NCI-H2196 (cell line): ENCODE data around the gene P2RX2.
A peak's percentile ranks its signal among the peaks of the same experiment; 100 is the strongest.
"Not testable (repeated sequence)": the region's sequence is repeated elsewhere in the genome, so short reads cannot be mapped to it uniquely, and the experiment has no call there.

ENCODE experiments used
- DNase-seq: peaks from one replicate; lab custom pipeline; 2025; ENCODE audit not compliant: unreplicated experiment; lab: John Stamatoyannopoulos, UW

P2RX2 gene

DNA sequence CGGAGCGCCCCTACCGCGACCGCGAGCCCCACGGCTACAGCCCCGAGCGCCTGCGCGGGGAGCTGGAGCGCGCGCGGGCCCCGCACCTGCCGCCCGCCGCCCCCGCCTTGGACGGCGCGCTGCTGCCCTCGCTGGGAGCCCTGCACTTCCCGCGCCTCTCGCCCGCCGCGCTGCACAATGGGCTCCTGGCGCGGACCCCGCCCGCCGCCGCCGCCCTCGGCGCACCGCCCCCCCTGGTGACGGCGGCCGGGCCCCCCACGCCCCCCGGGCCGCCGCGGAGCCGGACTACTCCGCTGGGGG lies 35.2 kb upstream of the P2RX2 start:
- DNase-seq: no peak

GRCh38 chr12:132583736-132584135 lies 34.8 kb upstream of the P2RX2 start:
- DNase-seq: no peak

DNA sequence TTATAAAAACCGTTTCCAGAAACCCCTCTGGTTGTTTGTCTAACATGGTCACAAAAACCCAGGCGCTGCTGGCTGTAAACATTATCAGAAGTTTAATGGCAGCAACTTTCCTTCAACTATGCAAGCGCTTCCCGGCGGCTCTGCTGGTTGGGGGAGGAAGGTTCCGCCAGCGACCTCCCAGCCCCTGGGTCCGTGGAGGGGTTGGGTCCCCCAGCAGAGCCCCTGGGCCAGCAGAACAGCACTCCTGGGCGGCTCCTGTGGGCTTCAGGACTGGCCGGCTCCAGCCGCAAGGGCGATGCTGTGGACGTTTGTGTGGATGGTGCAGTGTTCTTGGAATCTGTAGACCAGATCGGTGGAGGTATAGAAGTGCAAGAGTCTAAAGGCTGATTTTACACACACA lies 34.1 kb upstream of the P2RX2 start:
- DNase-seq: no peak

- no peak for DNase-seq
These were observed 33.4 kb upstream of the P2RX2 start for GRCh38 chr12:132585177-132585576.

- DNase-seq: no peak
These were observed 31.6 kb upstream of the P2RX2 start for GRCh38 chr12:132586929-132587328.

DNA sequence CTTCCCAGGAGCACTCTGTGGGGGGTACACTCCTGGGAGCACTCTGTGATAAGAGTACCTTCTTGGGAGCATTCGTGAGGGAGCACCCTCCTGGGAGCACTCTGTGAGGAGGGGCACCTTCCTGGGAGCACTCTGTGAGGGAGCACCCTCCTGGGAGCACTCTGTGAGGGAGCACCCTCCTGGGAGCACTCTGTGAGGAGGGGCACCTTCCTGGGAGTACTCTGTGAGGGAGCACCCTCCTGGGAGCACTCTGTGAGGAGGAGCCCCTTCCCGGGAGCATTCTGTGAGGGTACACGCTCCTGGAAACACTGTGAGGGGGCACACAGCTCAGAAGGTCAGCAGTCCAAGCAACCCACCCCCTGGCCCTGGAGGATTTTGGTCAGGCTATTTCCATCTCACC lies 30.8 kb upstream of the P2RX2 start:
- no peak for DNase-seq

DNA sequence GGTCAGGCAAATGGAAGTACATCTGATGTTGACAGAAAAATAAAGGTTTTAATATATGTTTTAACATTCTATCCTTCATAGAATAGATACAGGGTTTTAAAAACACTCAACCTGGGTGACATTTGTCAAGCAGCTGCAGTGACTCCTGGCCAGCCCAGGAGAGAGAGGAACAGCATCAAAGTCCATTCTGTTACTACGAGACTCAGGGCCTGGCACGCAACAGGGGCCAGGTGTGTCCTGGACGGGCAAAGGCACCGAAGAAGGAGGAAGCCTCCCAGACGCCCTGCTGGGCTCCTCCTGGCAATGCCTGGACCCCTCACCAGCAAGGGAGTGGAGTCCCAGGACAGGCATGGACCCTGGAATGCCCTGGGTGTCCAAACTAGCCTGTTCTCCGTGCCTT lies 30.3 kb upstream of the P2RX2 start:
- no peak for DNase-seq

DNA sequence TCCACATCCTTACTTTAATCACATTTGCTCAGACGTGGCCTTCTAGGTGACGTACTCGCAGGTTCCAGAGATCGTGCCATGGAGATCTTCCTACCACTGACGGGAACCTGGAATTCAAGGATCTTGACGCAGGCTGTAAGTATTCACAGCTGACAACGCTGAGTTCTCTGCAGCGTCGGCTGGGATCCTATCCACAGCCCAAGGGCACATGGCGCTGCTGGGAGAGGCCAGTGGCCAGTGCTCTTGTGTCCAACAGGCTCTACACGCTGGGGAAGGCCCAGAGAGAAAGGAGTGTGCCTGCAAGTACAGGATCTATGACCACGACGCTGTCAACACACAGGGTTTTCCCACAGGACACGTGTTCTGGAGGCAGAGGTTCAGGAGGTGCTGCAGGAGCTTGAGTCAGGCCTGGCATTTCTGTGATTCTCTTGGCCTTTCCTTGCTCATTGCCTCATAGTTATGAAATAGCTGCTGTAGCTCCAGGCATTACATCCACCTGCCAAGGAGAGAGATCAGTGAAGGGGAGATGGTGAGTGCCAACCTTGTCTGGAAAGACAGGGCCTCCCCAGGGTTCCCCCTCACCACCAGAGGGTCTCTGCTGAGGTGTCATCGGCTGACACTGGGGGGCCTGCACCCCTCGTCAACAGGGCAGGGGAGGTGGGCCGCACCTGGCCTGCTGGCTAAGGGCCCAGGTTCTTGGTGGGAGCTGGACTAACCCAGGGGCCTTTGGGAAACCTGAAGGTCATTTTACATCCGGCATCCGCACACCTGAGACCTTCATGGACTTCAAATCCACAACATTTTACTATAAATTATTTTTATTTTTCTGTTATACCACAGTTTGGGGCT lies 29.5 kb upstream of the P2RX2 start:
- no peak for DNase-seq

DNA sequence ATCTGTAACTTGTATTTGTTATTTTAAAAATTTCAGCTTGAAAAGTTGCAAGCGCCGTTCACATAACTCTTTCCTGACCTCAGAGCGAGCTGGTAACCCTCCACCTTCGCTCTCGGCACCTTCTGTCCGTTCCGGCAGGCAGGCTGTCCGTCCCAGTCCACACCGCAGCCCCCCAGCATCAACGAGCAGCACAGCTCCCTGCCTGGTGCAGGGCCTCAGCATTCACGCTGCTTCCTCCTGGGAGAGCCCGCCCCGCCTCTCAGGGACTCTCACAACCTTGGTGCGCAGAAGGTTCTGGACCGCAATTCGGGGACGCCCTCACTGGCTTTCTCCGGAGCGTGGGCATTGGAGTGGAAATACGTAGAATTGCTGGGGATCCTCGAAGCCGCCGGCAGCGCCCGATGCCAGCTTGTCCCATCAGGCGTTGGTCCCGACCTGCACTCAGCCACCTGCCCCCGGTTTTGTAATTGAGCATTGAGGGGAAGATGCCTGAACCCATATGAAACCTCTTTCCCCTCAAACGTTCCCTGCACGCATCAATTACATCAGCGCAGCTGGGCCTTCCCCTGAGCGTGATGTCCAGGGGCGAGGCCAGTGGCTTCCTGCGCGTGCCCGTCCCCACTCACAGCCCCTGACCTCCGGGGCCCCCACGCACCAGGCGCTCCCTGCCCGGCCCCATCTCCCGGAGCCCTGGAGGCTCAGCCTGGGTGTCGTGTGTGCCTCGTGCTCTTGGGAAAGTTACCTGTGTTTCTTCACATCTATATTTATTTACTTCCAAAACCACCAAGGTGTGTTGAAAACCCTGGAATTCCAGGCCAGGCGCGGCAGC lies 27.3 kb upstream of the P2RX2 start:
- DNase-seq: no peak

DNA sequence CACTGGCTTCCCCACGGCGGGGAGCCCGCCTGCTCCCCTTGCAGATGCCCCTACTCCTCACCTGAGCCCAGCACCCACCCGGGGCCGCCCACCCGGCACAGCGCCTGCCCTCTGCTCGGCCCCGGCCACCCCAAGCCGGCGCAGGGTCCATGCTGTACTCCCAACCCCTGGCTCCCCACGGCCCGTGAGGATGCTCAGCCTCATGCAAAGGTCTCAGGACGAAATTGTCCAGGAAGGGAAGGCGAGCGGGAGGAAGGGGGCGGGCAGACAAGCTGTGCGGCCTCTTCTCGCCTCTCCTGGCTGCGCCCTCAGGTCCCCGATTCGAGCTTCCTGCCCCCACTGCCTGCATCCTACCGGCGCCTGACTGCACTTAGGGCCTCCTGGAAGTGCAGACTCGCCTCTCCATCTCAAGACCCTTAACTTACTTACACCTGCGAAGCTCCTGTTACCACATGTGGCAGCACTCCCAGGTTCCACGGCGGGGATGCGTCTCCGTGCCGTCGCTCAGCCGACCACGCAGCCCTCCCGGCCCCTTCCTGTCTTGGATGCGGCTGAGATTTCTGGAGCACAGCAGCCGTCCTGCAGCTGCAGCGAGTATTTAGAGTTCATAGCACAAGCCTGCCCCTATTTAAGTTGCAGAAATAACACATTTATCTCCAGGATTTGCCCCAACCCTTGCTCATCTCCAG lies 26.1 kb upstream of the P2RX2 start:
- no peak for DNase-seq

GRCh38 chr12:132593071-132593470 lies 25.5 kb upstream of the P2RX2 start:
- DNase-seq: no peak

DNA sequence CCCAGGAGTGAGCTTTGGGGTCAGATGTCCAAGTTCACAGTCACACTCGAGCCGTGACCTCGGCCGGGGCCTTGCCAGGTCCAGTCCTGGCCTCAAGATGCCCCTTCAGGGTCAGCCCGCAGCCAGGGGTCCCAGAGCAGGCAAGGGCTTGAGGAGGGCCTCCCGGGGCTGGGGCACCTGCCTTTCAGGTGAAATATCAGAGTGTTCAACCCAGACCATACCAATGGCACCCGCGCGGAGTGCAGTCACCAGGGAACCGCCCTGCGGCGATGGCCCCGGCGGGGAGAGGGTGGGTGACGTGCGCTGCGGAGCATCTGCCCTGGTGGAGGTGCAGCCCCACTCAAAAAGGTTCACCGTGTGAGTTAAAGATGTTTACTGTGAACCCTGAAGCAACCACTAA lies 25.1 kb upstream of the P2RX2 start:
- peak; percentile 50 for DNase-seq

DNA sequence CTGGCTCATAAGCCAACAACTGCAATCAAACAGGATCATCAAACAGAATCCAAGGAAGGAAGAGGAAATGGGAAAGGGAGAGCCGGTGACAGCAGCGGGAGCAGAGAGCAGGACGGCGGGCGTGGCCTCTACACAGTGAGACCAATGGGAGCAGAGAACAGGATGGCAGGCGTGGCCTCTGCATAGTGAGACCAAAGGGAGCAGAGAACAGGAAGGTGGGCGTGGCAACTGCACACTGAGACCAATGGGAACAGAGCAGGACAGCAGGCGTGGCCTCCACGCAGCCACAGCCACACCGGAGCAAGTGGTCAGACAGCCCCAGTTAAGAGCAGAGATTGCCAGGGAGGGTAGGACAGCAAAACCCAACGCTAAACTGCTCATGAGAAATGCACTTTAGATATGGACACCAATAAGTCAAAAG lies 24.6 kb upstream of the P2RX2 start:
- DNase-seq: peak; percentile 98

DNA sequence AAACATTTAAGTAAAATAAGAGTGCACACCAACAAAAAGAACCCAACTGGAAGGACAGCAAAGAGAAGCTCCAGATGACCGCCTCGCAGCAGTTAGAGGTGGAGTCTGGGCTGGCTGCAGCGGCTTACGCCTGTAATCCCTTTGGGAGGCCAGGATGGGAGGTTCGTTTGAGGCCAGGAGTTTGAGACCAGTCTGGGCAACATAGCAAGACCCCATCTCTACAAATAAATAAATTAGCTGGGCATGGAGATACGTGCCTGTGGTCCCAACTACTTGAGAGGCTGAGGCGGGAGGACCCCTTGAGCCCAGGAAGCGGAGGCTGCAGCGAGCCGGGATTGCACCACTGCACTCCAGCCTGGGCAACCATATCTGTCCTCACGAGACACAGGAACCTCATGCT lies 23.4 kb upstream of the P2RX2 start:
- DNase-seq: no peak

DNA sequence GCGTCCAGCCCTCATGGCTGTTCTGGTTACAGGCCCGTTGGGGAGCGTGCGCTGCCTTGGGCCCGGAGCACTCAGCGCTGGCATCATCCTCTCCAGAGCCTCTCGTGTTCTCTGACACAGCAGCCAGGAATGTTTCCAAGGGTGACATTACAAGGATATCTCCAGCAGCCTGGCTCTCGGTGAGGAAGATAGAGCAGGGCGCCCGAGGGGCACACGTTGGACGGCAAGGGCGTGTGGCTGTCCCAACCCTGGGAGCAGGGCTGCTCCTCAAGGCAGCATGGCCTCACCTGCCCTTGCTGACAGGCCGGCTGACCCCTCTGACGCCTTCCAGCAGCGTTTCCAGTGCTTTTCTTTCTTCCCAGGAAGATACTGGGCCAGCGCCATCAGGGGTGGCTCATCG lies 22.6 kb upstream of the P2RX2 start:
- DNase-seq: no peak

DNA sequence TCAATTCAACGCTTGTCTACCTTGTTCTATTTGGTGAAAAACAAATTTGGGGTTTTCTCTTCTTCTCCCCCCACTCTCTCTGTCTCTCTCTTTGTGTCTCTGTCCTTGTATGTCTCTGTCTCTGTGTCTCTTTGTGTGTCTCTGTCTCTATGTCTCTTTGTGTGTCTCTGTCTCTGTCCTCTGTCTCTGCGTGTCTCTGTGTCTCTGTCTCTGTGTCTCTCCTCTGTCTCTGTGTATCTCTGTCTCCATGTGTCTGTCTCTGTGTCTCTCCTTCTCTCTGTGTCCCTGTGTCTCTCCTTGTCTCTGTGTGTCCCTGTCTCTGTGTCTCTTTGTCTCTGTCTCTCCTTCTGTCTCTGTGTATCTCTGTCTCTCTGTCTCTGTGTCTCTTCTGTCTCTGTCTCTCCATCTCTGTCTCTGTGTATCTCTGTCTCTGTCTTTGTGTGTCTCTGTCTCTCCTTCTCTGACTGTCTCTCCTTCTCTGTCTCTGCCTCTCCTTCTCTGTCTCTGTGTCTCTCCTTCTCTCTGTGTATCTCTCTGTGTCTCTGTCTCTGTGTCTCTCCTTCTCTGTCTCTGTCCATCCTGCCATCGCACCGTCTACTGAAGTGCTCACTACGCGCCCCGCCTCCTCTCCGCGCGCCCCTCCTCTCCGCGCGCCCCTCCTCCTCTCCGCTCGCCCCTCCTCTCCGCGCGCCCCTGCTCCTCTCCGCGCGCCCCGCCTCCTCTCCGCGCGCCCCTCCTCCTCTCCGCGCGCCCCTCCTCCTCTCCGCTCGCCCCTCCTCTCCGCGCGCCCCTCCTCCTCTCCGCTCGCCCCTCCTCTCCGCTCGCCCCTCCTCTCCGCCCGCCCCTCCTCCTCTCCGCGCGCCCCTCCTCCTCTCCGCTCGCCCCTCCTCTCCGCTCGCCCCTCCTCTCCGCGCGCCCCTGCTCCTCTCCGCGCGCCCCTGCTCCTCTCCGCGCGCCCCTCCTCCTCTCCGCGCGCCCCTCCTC lies 21.0 kb upstream of the P2RX2 start:
- peak; percentile 52 for DNase-seq

GRCh38 chr12:132599502-132599901 lies 19.1 kb upstream of the P2RX2 start:
- not testable (repeated sequence) for DNase-seq

DNA sequence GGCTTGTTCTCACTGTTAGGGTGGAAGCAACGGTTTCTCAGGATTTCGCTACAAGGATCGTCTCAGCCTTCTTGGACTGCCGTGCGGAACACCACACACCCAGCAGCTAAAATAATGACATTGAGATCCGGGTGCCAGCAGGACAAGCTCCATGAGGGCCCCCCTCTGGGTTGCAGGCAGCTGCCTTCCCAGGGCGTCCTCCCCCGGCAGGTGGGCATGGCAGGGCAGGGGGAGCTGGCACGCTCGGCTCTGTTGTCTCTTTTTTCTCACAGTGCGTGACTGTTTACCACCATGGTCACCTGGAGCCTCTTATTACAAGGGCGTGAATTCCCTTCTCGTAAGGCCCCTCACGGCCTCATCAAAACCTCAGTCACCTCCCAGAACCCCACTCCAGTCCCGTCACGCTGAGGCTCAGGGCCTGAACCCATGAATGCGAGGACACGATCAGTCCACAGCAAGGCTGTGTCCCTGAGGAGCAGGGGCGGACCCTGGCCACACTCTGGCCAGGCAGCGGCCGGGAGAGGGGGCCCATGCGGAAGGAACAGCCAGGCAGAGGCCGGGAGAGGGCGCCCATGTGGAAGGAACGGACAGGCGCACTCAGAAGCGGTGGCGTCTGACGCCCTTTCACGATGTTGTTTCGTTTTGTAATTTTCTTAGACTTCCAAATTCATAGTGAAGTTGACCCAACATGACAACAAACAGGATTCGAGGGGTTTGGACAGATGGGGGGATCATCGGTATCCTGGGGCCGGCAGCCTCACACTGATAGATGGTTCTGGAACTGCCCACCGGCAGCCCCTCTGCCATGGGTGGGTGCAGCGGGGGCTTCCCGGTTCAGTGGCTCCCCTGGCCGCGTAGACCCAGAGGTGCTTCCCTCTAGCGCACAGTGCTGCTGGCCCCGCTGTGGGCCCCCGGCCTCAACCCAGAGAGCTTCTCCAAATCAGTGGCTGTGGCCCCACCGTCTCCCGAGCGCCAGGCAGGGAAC lies 18.2 kb upstream of the P2RX2 start:
- peak; percentile 42 for DNase-seq

DNA sequence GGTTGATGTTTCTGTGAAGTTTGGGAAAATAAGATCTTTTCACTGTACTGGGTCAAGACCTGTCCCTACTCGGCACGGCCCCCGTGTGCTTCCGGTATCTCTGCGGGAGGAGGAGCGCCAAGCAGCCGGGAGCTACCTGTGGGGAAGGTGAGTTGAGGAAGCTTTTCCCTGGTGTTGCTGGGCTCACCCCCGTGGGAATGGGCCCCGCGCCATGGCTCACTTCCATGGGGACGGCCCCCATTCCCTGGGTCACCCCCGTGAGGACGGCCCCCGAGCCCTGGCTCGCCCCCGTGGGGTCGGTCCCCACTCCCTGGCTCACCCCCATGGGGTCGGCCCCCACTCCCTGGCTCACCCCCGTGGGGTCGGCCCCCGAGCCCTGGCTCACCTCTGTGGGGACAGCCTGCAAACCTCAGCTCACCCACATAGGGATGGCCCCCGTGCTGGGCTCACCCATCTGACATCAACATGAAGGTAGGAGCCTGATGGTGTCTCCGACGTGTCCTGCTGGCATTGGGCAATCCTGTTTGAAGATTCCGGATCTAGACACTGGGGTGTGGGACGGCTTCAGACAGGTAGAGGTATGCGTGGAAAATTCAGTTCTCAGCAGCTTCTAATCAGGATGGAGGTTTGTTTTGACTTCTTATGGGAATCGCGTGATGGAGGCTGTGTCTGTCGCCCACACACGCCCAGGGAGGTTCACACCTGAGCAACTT lies 17.2 kb upstream of the P2RX2 start:
- DNase-seq: no peak
